K562 (cell line): Measurements from ENCODE around the gene GORASP1. TPM values are rescaled to one million over a fixed set of nuclear protein-coding genes. Genes with fewer than 3 reads are reported as not detected.

Source experiments
- FOXM1 ChIP-seq, 2 experiments: fragments of 450-650 bp in 1 of 2; sonication (generic) in 1 of 2; formaldehyde crosslinking in 1 of 2; IDR thresholded peaks; 2 replicates each; pipeline versions ENCODE4 v1.6.1 to v1.9.0; 2017 to 2022; ENCODE audit warnings: low read depth in 2 of 2, mild to moderate bottlenecking in 2 of 2, missing genetic modification reagents in 1 of 2, moderate library complexity in 1 of 2
- MNT ChIP-seq, 2 experiments: fragments of 450-650 bp; conservative IDR thresholded peaks; 2 replicates each; pipeline ENCODE4 v1.6.1; 2017; ENCODE audit warnings: mild to moderate bottlenecking in 2 of 2, moderate library complexity in 2 of 2
- MTA1 ChIP-seq: fragments of 450-650 bp; IDR thresholded peaks from 2 replicates; pipeline ENCODE4 v1.6.1; 2017; ENCODE audit warnings: borderline replicate concordance
- MXI1 ChIP-seq: IDR thresholded peaks from 2 replicates; pipeline ENCODE4 v1.6.1; 2011; ENCODE audit warnings: low read depth, mild to moderate bottlenecking, improper control_type of control experiment, low read length
- RUNX1 ChIP-seq: sonication (generic); IDR thresholded peaks from 2 replicates; pipeline ENCODE4 v1.6.1; 2016; ENCODE audit warnings: antibody characterized with exemption, low read depth
- ZNF384 ChIP-seq: IDR thresholded peaks from 2 replicates; pipeline ENCODE4 v1.6.1; 2012; ENCODE audit warnings: low read depth, low read length, improper control_type of control experiment
- ZNF592 ChIP-seq: fragments of 450-650 bp; IDR thresholded peaks from 2 replicates; pipeline ENCODE4 v1.6.1; 2017; ENCODE audit warnings: antibody characterized with exemption, mild to moderate bottlenecking
- polyA plus RNA-seq, 8 experiments: library from polyadenylated mRNA; depleted of rRNA in 4 of 8; stranded (reverse) in 5 of 8; unstranded in 3 of 8; fragments of >200 nt; fragmentation: Nextera tagmentation in 2 of 8; fragmentation: Illumina TruSeq in 1 of 8; extraction: Ambion mirVana in 2 of 8; extraction: Trizol in 1 of 8; gene quantifications; 2 replicates each; pipeline versions ENCODE4 v1.2.1 to v1.2.3, GENCODE V29; 2011 to 2014; ENCODE audit warnings: inconsistent platforms in 1 of 8, missing spikeins in 1 of 8
- total RNA-seq, 7 experiments: library from RNA; depleted of rRNA in 6 of 7; stranded (reverse); fragments of >200 nt in 6 of 7; fragmentation: Illumina TruSeq in 2 of 7; extraction: Trizol in 2 of 7; gene quantifications; 2 replicates each; pipeline versions ENCODE4 v1.2.1 to v1.2.3, GENCODE V29; 2011 to 2021; ENCODE audit warnings: low replicate concordance in 1 of 7
- TF ChIP-seq, protein P1 (sequence below): fragments of 150-350 bp; IDR thresholded peaks from 2 replicates; pipeline ENCODE4 v1.6.1; 2014; ENCODE audit warnings: low read depth, mild to moderate bottlenecking, low read length, borderline replicate concordance
- TF ChIP-seq, protein P2 (sequence below): fragments of 250-450 bp; sonication (Bioruptor Pico); IDR thresholded peaks from 2 replicates; pipeline ENCODE4 v1.4.0; 2020

Gene GORASP1
- total and polyA plus RNA-seq, 9 of the 15 experiments (the other 6 are each of a cell fraction or from before 2014, with no cell fraction given) = 8.4 to 87.9 (median 67.6) TPM

DNA sequence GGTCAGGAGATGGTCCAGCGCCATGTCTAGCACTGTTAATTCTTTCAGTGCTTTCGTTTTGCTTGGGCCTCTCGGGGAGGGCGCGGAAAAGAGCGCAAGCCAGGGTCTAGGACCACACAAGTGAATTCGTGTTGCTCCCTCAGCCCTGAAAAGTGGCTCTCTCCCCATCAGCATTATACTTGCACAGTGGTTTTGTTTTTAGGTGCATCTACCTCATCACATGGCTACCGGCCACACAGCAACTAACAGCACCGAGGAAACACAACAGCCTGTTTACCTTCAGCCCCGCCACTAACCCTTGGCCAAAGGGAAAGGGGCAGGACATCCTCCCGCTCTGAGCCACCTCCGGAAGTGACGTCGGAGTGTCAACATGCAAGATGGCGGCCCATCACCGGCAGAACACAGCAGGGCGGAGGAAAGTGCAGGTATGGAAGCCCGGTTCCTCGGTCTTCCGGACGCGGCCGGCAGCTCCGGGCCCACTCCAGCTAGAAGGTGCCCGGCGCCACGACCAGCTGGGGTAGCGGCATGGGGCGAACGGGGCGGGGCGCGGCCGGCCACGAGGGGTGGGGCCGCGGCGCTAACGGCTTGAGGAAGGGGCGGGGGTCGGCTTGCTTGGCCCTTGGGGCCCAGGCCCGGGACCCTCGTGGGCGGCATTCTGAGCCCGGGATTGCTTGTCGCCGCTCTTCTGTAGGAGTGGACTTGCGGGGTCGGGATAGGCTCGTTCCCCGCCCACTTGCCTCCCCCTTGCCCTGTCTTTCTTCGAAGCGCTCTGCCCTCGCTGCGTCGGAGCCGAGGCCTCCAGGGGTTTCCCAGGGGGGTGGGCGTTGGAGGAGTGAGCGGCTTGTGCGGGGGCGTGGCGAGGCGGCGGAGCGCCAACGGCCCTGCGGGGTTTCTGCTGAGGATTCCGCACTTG is 55.5 kb downstream of the GORASP1 start, which contains the start of the genes SCN11A and WDR48 (continued):
- TF ChIP-seq ZNF592 (peak; percentile 24; the same call in 1 of the 2 replicates), MTA1 (0 out of 2 replicates have a peak, but pooled peaks have one; percentile 19), MXI1 (0 out of 2 replicates have a peak, but pooled peaks have one; percentile 27), FOXM1 (IDR thresholded peaks at IDR 0.05; ENCODE audit: low read depth) (no peak), FOXM1 (CRISPR knock-in tag; IDR thresholded peaks at IDR 0.05; ENCODE audit: low read depth) (0 out of 2 replicates have a peak, but pooled peaks have one; percentile 65), MNT (conservative IDR thresholded peaks at IDR 0.05) (peak; percentile 85 to 92), RUNX1 (0 out of 2 replicates have a peak, but pooled peaks have one; percentile 37), ZNF384 (no peak)
- TF ChIP-seq, protein P1, sequence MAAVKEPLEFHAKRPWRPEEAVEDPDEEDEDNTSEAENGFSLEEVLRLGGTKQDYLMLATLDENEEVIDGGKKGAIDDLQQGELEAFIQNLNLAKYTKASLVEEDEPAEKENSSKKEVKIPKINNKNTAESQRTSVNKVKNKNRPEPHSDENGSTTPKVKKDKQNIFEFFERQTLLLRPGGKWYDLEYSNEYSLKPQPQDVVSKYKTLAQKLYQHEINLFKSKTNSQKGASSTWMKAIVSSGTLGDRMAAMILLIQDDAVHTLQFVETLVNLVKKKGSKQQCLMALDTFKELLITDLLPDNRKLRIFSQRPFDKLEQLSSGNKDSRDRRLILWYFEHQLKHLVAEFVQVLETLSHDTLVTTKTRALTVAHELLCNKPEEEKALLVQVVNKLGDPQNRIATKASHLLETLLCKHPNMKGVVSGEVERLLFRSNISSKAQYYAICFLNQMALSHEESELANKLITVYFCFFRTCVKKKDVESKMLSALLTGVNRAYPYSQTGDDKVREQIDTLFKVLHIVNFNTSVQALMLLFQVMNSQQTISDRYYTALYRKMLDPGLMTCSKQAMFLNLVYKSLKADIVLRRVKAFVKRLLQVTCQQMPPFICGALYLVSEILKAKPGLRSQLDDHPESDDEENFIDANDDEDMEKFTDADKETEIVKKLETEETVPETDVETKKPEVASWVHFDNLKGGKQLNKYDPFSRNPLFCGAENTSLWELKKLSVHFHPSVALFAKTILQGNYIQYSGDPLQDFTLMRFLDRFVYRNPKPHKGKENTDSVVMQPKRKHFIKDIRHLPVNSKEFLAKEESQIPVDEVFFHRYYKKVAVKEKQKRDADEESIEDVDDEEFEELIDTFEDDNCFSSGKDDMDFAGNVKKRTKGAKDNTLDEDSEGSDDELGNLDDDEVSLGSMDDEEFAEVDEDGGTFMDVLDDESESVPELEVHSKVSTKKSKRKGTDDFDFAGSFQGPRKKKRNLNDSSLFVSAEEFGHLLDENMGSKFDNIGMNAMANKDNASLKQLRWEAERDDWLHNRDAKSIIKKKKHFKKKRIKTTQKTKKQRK = no peak
- TF ChIP-seq, protein P2, sequence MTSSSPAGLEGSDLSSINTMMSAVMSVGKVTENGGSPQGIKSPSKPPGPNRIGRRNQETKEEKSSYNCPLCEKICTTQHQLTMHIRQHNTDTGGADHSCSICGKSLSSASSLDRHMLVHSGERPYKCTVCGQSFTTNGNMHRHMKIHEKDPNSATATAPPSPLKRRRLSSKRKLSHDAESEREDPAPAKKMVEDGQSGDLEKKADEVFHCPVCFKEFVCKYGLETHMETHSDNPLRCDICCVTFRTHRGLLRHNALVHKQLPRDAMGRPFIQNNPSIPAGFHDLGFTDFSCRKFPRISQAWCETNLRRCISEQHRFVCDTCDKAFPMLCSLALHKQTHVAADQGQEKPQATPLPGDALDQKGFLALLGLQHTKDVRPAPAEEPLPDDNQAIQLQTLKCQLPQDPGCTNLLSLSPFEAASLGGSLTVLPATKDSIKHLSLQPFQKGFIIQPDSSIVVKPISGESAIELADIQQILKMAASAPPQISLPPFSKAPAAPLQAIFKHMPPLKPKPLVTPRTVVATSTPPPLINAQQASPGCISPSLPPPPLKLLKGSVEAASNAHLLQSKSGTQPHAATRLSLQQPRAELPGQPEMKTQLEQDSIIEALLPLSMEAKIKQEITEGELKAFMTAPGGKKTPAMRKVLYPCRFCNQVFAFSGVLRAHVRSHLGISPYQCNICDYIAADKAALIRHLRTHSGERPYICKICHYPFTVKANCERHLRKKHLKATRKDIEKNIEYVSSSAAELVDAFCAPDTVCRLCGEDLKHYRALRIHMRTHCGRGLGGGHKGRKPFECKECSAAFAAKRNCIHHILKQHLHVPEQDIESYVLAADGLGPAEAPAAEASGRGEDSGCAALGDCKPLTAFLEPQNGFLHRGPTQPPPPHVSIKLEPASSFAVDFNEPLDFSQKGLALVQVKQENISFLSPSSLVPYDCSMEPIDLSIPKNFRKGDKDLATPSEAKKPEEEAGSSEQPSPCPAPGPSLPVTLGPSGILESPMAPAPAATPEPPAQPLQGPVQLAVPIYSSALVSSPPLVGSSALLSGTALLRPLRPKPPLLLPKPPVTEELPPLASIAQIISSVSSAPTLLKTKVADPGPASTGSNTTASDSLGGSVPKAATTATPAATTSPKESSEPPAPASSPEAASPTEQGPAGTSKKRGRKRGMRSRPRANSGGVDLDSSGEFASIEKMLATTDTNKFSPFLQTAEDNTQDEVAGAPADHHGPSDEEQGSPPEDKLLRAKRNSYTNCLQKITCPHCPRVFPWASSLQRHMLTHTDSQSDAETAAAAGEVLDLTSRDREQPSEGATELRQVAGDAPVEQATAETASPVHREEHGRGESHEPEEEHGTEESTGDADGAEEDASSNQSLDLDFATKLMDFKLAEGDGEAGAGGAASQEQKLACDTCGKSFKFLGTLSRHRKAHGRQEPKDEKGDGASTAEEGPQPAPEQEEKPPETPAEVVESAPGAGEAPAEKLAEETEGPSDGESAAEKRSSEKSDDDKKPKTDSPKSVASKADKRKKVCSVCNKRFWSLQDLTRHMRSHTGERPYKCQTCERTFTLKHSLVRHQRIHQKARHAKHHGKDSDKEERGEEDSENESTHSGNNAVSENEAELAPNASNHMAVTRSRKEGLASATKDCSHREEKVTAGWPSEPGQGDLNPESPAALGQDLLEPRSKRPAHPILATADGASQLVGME = peak; percentile 76; the same call in 1 of the 2 replicates
